Gastrocnemius medialis (tissue), 4 donors: ENCODE data around the gene FBXO9.

Source experiments
- POLR2A ChIP-seq, 2 donors: fragments of 450-650 bp; IDR thresholded peaks; one replicate each; pipeline ENCODE4 v1.6.1; 2017; ENCODE audit warnings: antibody characterized with exemption in 2 of 2, mild to moderate bottlenecking in 2 of 2, moderate library complexity in 2 of 2
- TF ChIP-seq, protein P1 (sequence below), 5 experiments: fragments of 450-650 bp in 3 of 5; fragments of 200-600 bp in 2 of 5; sonication (generic) in 2 of 5; IDR thresholded peaks in 4 of 5; conservative IDR thresholded peaks in 1 of 5; 1 replicate in 4 of 5; 2 replicates in 1 of 5; pipeline ENCODE4 v1.5.1; 2016 to 2019; ENCODE audit warnings: antibody characterized with exemption in 5 of 5, mild to moderate bottlenecking in 3 of 5, moderate library complexity in 3 of 5

DNA sequence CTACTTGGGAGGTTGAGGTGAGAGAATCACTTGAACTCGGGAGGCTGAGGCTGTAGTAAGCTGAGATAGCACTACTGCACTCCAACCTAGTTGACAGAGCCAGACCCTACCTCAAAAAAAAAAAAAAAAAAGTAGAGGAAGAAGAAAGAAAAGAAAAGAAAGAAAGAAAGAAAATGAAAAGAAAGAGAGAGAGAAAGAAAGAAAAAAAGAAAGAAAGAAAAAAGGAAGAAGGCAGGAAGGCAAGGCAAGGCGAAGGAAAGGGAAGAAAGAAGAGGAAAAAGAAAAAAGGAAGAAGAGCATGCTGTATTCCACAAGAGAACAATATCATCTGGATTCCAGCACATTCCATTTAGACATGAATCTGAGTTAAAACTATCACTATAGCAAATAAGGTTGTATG, 79.6 kb downstream of the FBXO9 start:
- TF ChIP-seq, protein P1, sequence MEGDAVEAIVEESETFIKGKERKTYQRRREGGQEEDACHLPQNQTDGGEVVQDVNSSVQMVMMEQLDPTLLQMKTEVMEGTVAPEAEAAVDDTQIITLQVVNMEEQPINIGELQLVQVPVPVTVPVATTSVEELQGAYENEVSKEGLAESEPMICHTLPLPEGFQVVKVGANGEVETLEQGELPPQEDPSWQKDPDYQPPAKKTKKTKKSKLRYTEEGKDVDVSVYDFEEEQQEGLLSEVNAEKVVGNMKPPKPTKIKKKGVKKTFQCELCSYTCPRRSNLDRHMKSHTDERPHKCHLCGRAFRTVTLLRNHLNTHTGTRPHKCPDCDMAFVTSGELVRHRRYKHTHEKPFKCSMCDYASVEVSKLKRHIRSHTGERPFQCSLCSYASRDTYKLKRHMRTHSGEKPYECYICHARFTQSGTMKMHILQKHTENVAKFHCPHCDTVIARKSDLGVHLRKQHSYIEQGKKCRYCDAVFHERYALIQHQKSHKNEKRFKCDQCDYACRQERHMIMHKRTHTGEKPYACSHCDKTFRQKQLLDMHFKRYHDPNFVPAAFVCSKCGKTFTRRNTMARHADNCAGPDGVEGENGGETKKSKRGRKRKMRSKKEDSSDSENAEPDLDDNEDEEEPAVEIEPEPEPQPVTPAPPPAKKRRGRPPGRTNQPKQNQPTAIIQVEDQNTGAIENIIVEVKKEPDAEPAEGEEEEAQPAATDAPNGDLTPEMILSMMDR (IDR thresholded peaks at IDR 0.05 in 4 of 5, conservative IDR thresholded peaks at IDR 0.05 in 1 of 5) = no peak
- TF ChIP-seq POLR2A (IDR thresholded peaks at IDR 0.05) = no peak
